GM11168 (cell line): ENCODE measurements around the gene IFFO2.
"Not testable (repeated sequence)": the region's sequence is repeated elsewhere in the genome, so short reads cannot be mapped to it uniquely, and the experiment has no call there.

Experiments
- in situ Hi-C: fragments of 300-500 bp; cut with MboI; formaldehyde crosslinking; loops from one replicate; pipeline ENCODE4 v1.12.0; 2022; ENCODE audit warnings: low sequenced_read_pairs; ENCODE audit not compliant: unreplicated experiment

Gene IFFO2

DNA sequence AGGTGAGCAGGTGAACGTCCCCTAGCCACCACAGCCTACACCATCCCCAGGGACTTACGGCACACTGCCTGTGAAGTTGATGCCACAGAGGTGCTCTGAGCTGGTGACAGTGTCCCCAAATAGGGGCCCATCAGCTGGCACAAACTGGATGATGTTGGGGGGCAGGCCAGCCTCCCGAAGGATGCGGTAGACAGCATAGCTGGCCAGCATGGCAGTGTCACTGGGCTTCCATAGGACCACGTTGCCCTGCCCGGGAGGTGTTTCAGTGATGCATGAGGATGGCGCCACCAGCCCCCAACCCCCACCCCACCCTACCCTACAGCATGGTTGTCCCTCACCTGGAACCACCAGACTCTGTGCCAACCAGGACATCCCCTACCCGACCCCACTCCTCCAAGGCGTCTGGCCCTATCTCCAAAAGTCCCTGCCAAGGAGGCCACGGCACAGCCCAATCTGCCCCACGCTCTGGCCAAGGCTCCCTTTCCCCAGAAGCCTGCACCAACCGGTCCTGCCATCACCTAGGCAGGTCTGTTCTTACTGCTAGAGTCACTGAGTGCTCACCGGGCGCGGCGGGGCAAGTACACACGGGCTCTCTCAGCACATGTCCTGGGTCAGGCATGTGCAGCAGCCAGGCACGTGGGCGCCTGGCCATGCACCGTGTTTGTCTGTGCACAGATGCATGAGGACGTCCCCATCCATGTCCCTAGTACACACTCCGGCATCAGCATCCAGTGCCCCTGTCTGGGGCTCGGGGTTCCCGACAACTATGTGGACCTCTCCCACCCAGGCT, 74.6 kb downstream of the IFFO2 start:
- in situ Hi-C loops = no loop called here

DNA sequence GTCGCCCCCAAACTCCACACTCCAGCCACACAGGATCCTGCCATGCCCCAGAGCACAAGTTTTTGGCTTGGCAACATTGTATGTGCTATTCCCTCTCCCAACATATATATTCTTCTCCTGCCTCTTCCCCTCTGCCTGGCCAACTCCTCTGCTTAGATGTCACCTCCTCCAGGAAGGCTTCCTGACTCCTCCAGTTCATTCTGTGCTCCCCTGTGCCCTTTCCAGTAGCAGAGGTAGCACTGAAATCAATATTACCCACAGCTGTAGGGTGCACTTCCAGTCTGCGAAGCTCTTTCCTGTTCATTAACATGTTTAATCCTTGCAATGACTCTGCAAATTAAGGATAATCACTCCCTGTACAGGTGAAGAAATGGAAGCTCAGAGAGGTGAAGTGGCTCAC, 75.3 kb downstream of the IFFO2 start:
- in situ Hi-C loops = no loop called here

DNA sequence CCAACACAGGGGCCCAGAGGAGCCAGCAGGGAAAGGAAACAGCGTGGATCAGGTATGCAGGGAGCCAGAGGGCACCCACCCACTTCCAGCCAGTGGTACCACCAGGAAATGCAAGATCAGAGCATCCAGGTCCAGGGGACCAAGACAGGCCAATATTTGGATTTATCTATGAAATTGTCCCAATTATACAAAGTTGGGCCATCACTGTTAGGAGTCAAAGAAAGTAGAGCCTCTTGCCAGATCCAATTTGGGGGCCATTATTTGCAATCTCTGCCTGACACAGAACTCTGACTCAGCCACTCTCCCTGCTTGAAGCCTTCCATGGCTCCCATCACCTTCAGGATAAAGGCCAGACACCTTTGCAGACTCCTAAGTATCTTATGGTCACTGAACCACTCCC, 75.9 kb downstream of the IFFO2 start:
- in situ Hi-C loops = no loop called here

DNA sequence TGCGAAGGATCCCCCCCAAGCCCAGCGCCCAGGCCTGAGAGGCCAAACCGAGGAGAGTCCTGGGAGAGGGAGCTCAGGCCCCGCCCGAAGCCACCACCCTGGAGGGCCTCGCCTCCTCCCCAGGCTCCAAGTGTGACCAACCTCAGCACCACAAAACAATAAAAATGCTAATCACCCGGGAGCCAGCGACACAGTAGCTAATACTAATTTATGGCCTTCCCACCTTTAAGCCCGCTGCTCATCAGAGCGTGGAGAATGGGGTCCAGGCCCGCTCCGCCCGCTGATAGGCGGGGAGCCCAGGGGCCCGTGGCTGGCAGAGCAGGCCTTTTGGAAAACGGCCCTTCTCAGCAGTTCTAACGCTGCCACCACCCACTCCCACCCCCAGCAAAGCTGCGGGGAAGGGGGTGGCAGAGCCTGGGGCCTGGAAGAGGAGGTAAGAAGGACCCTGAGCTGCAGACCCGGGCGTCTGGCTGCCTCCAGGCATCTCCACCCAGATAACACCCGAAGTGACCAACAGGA, 76.6 kb downstream of the IFFO2 start:
- in situ Hi-C loops = no loop called here

DNA sequence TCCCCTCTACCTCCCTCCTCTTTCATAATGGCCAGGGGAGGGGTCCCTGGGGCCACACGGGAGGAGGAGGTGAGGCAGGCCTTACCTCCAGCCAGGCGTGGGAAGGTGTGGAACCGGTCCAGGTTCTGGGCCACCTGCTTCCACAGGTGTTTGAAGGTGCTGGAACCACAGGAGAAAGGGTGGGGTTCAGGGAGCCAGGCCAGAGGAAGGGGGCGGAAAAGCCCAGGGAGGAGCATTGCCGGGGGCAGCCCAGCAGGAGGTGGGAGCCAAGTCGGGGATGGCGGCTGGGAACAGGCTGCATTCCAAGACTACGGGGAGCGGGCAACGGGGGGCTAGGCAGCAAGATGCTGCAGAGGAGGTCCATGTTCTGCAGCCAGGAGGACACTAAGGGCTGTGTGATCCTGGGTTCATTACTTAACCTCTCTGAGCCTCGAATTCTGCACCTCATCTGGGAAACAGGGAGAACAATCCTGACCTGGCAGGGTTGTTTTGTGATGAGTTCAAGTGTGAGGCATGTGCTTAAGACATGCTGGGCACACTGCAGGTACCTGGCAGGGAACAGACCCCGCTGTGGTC, 77.2 kb downstream of the IFFO2 start:
- in situ Hi-C loops = no loop called here

DNA sequence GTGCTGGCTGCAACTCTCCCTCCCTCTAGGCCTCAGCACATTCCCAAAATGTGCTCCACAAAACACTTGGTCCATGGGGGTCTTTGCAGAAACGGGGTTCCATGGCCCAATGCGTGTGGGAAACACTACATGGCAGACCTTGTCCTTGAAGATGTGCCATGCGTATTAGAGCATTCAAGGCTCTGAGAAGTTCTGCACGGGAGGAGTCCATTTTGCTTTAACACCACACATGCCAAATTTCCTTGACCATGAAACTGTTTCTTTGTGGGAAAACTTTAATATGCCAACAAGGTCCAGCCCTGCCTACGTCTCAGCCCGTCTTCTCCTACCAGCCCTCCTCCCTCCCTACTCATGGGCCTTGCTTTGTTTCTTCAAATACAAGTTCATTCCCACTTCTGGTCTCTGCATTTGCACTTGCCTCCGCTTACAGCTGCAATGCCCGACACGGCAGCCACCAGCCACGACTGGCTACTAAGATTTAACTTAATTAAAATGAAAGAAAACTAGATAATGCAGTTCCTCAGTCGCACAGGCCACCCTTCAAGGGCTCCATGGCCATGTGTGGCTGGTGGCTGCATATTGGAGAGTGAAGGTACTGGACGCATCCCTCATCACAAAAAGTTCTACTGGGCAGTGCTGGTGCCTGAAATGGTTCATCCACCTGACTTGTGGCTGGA, 77.8 kb downstream of the IFFO2 start:
- in situ Hi-C loops = no loop called here

DNA sequence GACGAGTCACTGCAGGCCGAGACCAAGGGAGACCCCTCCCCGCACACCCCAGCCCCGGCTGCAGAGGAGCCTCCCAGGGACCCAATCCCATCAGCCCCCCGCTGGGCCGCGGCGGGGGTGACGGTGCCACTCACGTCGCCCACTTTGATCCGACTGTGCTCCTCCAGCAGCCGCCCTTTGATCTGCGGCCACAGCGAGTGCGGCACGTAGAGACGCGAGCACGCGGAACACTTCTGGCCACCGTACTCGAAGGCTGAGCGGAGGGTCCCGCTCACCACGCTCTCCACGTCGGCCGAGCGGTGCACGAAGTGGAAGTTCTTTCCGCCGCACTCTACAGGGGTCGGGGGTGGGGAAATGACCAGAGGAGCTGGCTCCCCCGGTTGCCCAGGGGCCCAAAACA, 79.2 kb downstream of the IFFO2 start:
- in situ Hi-C loops = no loop called here

DNA sequence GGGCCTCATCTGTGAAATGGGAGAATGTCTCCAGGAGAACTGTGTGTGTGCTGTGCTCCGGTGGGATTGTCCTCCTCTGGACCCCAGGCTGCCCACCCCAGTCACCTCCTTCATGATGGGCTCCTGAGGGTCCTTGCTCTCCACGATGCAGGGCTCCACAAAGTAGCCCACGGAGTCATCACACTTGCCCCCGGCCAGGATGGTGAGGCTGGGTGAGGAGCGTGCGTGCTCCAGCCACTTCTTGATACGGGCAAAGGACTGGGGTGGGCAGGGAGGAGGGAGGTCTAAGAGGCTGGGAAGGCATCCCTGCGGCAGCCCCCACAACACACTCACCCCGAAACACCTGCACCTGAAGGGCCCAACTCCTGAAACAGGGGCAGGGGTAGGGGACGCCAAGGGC, 80.3 kb downstream of the IFFO2 start:
- in situ Hi-C loops = no loop called here

DNA sequence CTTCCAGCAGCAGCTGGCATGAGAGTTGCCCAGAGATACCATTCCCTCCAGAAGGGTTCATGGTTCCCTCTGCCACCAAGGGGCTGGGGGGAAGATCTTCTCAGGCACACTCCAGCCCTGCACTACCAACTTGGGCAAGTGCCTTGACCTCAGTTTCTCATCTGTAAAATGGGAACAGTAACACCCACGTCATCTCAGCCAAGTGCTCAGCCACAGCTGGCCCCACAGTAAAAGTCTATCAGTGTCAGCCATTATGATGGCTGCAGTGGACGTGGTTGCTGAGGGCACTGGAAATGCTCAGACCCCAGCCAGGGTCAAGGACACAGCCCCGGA, 80.7 kb downstream of the IFFO2 start:
- in situ Hi-C loops = no loop called here

DNA sequence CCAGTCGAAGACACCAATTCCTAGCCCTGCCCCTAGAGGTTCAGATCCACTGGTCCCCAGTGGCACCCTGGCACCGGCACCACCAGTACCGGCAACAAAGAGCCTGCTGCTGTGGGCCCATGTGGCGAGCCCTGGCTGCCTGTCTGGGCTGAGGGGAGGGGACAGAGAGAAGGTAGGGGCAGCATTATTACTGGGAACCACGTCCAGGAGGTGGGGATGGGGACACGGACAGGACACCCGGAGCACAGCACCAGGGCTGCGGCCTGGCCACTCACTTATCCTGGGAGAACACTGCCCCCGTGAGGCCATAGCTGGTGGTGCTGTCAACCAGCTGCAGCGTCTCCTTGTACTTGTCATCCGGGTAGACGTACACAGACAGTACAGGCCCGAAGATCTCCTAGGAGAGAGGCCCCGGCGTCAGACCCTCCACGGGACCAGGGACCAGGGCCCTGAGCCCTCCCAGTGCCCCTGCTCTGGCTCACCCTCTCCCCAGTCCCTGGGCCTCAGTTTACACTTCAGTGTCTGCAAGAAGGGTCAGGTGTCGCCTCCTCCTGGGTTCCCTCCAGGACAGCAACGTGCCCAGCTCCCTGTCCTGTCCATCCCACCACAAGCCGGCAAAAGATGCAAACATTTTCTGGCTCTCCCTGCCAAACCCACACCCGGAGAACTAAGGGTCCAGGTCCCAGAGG, 81.2 kb downstream of the IFFO2 start:
- in situ Hi-C loops = no loop called here

DNA sequence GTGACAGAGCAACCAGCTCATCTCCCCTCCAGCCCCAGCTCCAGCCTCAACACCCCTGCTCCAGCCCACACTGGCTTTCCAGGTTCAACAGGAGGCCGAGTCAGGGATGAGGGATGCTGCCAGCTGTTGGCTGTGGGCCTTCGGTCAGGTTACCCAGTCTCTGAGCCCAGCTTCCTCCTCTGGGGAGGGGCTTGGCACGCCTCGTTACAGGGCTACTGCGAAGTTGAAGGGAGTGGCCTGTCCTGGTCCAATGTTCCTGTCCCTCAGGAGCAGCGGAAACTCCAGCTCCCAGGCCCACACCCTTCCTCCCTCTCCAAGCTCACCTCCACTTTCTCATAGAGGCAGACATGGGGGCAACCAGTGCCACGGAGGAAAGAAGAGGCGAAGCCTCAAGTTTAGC, 81.9 kb downstream of the IFFO2 start:
- in situ Hi-C loops = no loop called here

DNA sequence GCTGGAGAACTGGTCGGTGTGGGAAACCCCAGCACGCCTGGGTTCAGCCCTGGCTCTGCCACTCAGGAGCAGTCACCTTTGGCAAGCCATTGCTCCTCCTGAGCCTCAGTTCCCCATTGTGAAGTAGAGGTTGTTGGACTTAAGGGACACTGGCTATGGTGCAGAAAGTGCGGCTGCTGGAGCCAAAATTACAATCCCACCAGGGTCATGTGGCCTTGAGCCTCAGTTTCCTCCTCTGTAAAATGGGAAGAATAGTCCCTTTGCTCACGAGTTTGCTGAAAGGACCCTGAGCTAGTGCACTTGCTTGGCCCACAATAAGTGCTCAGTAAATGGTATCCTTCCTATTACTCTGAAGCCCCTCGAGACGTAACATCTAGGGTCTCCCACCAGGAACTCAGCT, 82.4 kb downstream of the IFFO2 start:
- in situ Hi-C loops = no loop called here

DNA sequence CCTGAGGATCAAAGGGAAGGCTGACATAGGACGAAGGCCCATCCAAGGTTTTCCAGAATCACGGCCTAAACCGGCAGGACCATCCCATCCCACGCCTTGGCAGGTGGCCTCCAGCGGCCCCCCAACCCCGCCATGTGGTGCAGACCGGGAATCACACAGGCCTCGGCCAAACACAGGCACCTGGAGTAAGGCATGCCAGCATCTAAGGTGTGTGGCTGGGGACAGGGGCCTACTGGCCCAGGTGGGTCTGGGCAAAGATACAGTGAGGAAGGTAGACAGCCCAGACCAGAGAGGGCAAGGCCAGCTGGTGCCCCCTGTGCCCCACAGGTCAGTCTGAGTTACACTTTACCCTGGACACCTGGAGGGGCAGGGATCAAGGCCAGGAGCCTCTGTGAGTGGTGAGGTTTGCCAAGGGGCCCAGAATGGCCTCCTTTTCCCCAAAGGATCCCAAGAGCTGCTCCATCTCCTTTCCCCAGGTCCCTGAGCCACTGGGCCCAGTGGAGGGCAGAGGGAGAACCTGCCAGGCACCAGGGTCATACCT, 84.3 kb downstream of the IFFO2 start:
- in situ Hi-C loops = no loop called here

DNA sequence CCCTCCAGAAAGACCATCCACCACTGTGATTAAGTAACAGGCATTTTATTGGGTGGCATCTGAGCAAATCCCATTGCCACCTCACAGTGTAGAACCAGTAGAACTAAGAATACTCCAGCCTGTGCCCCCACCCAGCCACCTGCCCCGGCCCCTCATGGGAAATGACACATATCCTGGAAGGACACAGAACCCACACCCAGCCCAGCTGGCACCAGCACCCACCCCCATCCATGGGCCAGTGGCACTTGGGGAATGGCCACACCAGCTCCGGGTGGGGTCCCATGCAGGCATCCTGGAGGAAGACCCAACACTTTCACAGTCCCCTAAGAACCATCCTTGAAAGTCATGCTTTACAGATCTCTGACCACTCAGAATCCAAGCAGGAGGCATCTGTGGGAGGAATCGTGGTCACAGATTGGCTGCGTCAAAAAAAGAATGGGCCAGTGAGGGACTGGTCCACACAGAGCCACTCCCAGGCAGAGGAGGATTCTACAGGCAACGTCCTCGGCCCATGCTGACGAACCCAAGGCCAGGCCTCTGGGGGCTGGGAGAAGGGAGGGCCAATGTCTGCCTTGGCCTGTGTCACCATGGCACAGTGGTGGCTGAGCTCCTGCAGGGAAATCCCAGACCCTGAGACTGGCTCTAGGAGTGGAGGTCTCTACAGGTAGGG, 84.9 kb downstream of the IFFO2 start:
- in situ Hi-C loops = no loop called here

DNA sequence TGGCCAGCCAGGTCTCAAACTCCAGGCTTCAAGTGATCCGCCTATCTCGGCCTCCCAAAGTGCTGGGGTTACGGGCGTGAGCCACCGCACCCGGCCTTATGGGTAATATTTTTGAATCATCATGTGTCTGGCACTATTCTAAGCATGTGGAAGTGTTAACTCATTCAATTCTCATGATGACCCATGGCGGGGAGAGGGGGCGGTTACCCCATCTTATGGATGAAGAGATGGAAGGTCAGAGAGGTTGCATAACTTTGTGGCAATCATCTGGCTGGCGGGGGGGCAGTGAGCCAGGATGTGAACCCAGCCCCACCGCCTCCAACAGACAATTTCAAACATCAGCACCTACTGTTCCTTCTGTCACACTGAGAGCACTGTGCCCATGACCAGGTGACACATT, 85.5 kb downstream of the IFFO2 start:
- in situ Hi-C loops = no loop called here

DNA sequence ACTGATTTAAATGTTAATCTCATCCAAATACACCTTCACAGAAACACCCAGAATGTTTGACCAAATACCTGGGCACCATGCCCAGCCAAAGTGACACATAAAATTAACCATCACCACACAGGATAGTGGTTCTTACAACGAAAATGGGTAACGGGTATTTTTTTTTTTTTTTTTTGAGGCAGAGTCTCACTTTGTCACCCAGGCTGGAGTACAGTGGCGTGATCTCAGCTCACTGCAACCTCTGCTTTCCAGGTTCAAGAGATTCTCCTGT, 85.9 kb downstream of the IFFO2 start:
- in situ Hi-C loops = not testable (repeated sequence)

DNA sequence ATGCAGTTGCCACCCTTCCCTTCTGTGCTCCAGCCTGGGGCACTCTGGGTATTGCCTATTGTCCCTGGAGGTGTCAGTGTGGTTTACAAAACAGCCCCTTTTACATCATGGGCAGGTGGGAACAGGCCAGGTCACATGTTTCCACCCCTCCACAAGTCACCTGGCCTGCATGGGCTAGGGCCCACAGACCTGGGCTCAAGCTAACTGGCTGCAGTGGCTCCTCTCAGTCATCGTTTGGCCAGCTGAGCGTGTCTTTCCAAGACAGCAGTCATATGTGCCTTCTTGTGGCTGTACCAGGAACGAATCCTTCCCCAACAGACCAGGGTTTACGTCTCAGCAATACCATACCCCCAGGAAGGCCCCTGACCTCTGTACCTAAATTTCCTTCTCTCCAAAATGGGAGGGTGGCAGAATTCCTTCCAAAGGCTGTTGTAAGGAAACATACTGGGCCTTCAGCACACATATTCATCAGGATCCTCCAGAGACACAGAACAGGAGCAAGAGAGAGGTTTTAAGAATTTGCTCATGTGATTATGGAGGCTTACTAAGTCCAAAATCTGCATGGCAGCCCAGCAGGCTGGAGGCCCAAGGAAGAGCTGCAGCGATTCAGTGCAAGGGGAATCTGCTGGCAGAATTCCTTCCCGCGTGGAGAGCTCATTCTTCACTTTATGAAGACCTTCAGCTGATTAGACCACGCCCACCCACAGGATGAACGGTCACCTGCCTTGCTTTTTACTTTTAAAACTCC, 86.5 kb downstream of the IFFO2 start:
- in situ Hi-C loops = no loop called here

DNA sequence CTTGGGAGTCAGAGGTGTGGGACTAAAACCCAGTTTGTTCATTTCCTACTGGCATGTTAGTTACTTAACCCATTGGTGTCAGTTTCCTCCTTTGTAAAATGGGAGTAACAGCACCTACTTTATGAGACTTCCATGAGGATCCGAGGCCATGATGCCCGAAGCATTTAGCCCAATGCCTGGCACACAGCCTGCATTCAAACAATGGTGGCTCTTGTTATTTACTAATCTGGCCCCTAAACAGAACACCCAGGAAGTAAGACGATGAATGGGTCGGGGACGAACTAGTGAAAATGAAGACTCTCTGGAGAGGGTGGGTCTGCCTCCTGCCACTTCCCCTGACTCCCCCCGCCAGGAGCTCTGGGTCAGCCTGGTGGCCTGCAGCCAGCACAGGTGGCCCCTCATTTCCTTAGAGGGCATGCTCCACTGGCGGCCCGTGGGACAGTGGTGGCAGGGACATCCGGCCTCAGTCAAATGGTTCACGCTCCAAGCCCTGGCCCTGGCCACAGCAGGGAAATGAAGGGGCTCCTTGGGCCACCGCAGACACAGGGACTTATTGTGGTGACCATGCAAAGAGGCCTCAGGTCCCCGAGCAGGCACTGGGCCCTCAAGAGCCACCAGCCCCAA, 87.6 kb downstream of the IFFO2 start:
- in situ Hi-C loops = no loop called here

DNA sequence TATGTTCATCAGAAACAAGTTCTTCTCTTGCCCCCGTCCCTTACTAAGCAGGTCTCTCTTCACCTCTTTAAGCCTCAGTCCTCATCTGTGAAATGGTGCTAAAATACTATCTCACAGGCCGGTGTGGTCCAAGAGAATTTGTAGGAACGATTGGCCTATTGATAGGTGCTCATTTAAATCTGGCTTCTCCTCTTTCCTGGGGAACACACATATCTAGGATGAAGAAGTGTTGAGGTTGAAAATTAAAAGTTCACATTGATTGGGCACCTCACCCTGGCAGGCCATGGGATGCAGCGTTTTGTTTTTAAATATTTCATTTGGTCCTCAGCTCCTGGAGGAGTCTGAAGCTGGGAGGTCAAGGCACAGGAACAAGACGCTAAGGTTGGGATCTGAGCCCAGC, 88.1 kb downstream of the IFFO2 start:
- in situ Hi-C loops = no loop called here
